ENCODE results near the gene MAP3K14.

DNA sequence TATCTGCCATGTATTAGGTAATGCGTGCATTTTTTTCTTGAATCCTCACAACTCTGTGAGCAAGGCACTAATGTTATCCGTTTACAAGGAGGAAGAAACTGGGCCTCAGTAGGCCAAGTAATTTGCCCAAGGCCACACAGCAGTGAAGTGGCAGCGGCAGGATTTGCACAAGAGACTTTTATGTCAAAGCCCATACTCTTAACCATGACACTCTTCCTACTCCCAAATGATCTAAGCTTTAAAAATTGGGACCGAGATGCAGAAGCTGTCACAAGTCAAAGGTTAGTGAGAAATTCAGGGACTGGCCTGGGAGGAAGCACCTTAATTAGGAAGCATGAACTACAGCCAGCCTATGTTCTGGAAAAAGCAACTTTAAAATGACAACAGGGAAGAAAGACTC lies 10.7 kb downstream of the MAP3K14 start:
- no peak for TF ChIP-seq RAD21 (IDR thresholded peaks at IDR 0.05; ENCODE audit: low read length)
- TF ChIP-seq, protein P1, sequence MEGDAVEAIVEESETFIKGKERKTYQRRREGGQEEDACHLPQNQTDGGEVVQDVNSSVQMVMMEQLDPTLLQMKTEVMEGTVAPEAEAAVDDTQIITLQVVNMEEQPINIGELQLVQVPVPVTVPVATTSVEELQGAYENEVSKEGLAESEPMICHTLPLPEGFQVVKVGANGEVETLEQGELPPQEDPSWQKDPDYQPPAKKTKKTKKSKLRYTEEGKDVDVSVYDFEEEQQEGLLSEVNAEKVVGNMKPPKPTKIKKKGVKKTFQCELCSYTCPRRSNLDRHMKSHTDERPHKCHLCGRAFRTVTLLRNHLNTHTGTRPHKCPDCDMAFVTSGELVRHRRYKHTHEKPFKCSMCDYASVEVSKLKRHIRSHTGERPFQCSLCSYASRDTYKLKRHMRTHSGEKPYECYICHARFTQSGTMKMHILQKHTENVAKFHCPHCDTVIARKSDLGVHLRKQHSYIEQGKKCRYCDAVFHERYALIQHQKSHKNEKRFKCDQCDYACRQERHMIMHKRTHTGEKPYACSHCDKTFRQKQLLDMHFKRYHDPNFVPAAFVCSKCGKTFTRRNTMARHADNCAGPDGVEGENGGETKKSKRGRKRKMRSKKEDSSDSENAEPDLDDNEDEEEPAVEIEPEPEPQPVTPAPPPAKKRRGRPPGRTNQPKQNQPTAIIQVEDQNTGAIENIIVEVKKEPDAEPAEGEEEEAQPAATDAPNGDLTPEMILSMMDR (conservative IDR thresholded peaks at IDR 0.05; ENCODE audit: low read depth, low read length): no peak
- TF ChIP-seq CEBPB (IDR thresholded peaks at IDR 0.05; ENCODE audit: low read depth, low read length): no peak
- TF ChIP-seq MAFK (IDR thresholded peaks at IDR 0.05; ENCODE audit: low read depth, low read length): no peak
- TF ChIP-seq POLR2A (IDR thresholded peaks at IDR 0.05; ENCODE audit: low read depth, low read length): no peak
- no peak for TF ChIP-seq MXI1 (IDR thresholded peaks at IDR 0.05; ENCODE audit: borderline replicate concordance, low read depth, low read length)
- no peak for TF ChIP-seq BHLHE40 (IDR thresholded peaks at IDR 0.05; ENCODE audit: low read depth, low read length)
